ENCODE results near the gene FGF8. TPM values are rescaled to one million over a fixed set of nuclear protein-coding genes. Genes with fewer than 3 reads are reported as not detected.

Gene FGF8
- total and polyA plus RNA-seq, 2 of the 4 experiments (the other 2 are of a cell fraction): 0.17 TPM; not detected in 1

DNA sequence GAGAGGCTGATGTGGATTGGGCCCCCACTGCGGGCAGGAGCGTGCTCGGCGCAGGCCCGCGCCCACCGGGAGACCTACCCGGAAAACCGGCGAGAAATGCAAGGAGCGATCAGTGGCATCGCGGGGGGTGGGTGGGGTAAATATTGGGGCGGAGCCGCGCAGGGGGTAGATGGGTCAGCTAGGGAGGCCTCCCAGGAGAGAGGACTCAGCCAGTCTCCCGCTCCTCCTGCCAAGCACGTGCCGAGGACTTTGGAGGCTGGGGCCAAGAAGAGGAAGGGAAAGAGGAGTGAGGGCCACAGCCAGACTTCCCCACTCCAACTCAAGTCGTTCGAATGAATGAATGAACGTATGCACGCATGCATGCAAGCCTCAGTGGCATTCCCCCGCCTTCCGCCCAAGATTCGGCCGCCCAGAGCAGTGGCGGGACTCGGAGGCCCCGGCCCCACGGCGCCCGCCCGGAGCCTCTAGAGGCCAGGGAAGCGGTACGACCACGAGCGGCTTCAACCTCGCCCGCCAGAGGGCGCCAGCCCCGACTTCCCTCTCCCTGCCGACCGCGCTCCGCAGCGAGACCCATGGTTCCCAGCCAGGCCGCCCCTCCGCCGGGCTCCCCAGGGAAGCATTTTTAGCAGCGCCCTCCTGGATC is 3.8 kb upstream of the FGF8 start (continued):
- TF ChIP-seq, protein P1, sequence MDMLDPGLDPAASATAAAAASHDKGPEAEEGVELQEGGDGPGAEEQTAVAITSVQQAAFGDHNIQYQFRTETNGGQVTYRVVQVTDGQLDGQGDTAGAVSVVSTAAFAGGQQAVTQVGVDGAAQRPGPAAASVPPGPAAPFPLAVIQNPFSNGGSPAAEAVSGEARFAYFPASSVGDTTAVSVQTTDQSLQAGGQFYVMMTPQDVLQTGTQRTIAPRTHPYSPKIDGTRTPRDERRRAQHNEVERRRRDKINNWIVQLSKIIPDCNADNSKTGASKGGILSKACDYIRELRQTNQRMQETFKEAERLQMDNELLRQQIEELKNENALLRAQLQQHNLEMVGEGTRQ (IDR thresholded peaks at IDR 0.05; ENCODE audit: low read depth, low read length): no peak
- no peak for TF ChIP-seq MXI1 (IDR thresholded peaks at IDR 0.05; ENCODE audit: borderline replicate concordance, low read depth, low read length)
- no peak for TF ChIP-seq MAFK (IDR thresholded peaks at IDR 0.05; ENCODE audit: low read depth, low read length)
- peak; percentile 31; the same call in 1 of the 2 replicates for TF ChIP-seq MAZ (IDR thresholded peaks at IDR 0.05; ENCODE audit: borderline replicate concordance, low read depth, low read length)
- no peak for TF ChIP-seq FOS (IDR thresholded peaks at IDR 0.05; ENCODE audit: low read depth, low read length)
